Measurements from ENCODE around the gene CREBL2. TPM values are rescaled to one million over a fixed set of nuclear protein-coding genes. Genes with fewer than 3 reads are reported as not detected.
"Not testable (repeated sequence)": the region's sequence is repeated elsewhere in the genome, so short reads cannot be mapped to it uniquely, and the experiment has no call there.

Gene CREBL2
- total and polyA plus RNA-seq, 2 donors (not counting 1 experiment from before 2014, with no cell fraction given): 6.5 to 22.1 TPM

GRCh38 chr12:12648951-12649650, 37.4 kb downstream of the CREBL2 start:
- intact Hi-C loops (cut with micrococcal nuclease): loop anchor here (5.0 kb wide), 2 partner anchors 68 to 292 kb away; partner anchors contain the start of genes BORCS5 and CDKN1B
- DNase-seq: no peak
- Histone ChIP-seq H3K4me3 (ENCODE audit: control extremely low read depth in 1 of 5, extremely low read depth in 1 of 5, insufficient read depth in 1 of 5, low read depth in 2 of 5, low read length in 4 of 5) (no peak overlapping the region), H3K4me1 (ENCODE audit: control insufficient read depth in 2 of 2, insufficient read depth in 2 of 2, low read length in 2 of 2) (no peaks in the 10 kb centered on the region), H3K79me2 (ENCODE audit: control insufficient read depth, insufficient read depth, low read length) (no peaks in the 10 kb centered on the region), H3K27ac (ENCODE audit: low read length in 2 of 2) (no peak overlapping the region), H3K9me3 (ENCODE audit: control extremely low read depth in 1 of 3, control insufficient read depth in 2 of 3, insufficient read depth in 1 of 3, low read length in 2 of 3) (peaks cover 2 to 30% (median 26%) of the 10 kb centered on the region in 3 donors), H4K20me1 (ENCODE audit: control insufficient read depth, insufficient read depth, low read length, poor library complexity, severe bottlenecking) (no peaks in the 10 kb centered on the region), H3K27me3 (replicated peaks in 1 of 4; ENCODE audit: control extremely low read depth in 1 of 4, control insufficient read depth in 3 of 4, insufficient read depth in 4 of 4, low read length in 3 of 4) (no peaks in the 10 kb centered on the region), H3K4me2 (replicated peaks; ENCODE audit: low read depth, low read length, poor library complexity, severe bottlenecking) (no peak overlapping the region), H3K9ac (ENCODE audit: low read length) (no peak overlapping the region), H2AFZ (ENCODE audit: insufficient read depth, low read depth, low read length, poor library complexity, severe bottlenecking) (no peak overlapping the region), H3K36me3 (replicated peaks in 1 of 2; ENCODE audit: control extremely low read depth in 1 of 2, control insufficient read depth in 1 of 2, extremely low read depth in 1 of 2, insufficient read depth in 2 of 2, low read length in 1 of 2) (peaks cover 0 to under 1% of the 10 kb centered on the region in 2 experiments)
- Mint-ChIP-seq H3K9me3 (ENCODE audit: insufficient read depth) (peaks cover 16% of the 10 kb centered on the region), H3K4me3 (no peak overlapping the region), H3K27me3 (no peaks in the 10 kb centered on the region), H3K27ac (no peak overlapping the region), H3K4me1 (peaks cover 4% of the 10 kb centered on the region)
- no peak for ATAC-seq (ENCODE audit: low read depth)
- ChIA-PET CTCF (no interaction called here), POLR2A (no interaction called here)
- TF ChIP-seq CTCF (IDR thresholded peaks at IDR 0.05): no peak
- no peak for TF ChIP-seq EZH2 (IDR thresholded peaks at IDR 0.05; ENCODE audit: borderline replicate concordance, insufficient read depth, low read depth, low read length, poor library complexity, severe bottlenecking)

- H3K4me1 Mint-ChIP-seq: peaks cover 6% of the 10 kb centered on the region
- H3K9me3 Mint-ChIP-seq (ENCODE audit: insufficient read depth): peaks cover 16% of the 10 kb centered on the region
- no peaks in the 10 kb centered on the region for H3K27me3 Mint-ChIP-seq
- H3K4me3 Mint-ChIP-seq: no peak overlapping the region
- Histone ChIP-seq H3K9me3 (ENCODE audit: control extremely low read depth in 1 of 3, control insufficient read depth in 2 of 3, insufficient read depth in 1 of 3, low read length in 2 of 3) (peaks cover 2 to 30% (median 26%) of the 10 kb centered on the region in 3 donors), H3K79me2 (ENCODE audit: control insufficient read depth, insufficient read depth, low read length) (no peaks in the 10 kb centered on the region), H3K36me3 (replicated peaks in 1 of 2; ENCODE audit: control extremely low read depth in 1 of 2, control insufficient read depth in 1 of 2, extremely low read depth in 1 of 2, insufficient read depth in 2 of 2, low read length in 1 of 2) (no peaks in the 10 kb centered on the region), H3K4me3 (ENCODE audit: control extremely low read depth in 1 of 5, extremely low read depth in 1 of 5, insufficient read depth in 1 of 5, low read depth in 2 of 5, low read length in 4 of 5) (no peak overlapping the region), H3K27ac (ENCODE audit: low read length in 2 of 2) (no peak overlapping the region), H3K4me2 (replicated peaks; ENCODE audit: low read depth, low read length, poor library complexity, severe bottlenecking) (no peak overlapping the region), H2AFZ (ENCODE audit: insufficient read depth, low read depth, low read length, poor library complexity, severe bottlenecking) (no peak overlapping the region), H3K27me3 (replicated peaks in 1 of 4; ENCODE audit: control extremely low read depth in 1 of 4, control insufficient read depth in 3 of 4, insufficient read depth in 4 of 4, low read length in 3 of 4) (no peaks in the 10 kb centered on the region), H3K9ac (ENCODE audit: low read length) (no peak overlapping the region), H3K4me1 (ENCODE audit: control insufficient read depth in 2 of 2, insufficient read depth in 2 of 2, low read length in 2 of 2) (peaks cover 3 to 9% of the 10 kb centered on the region in 2 donors), H4K20me1 (ENCODE audit: control insufficient read depth, insufficient read depth, low read length, poor library complexity, severe bottlenecking) (no peaks in the 10 kb centered on the region)
- intact Hi-C loops (cut with micrococcal nuclease): no loop called here
- no peak for ATAC-seq (ENCODE audit: low read depth)
- CTCF ChIA-PET: interaction anchor here (0.6 to 1.8 kb wide), 2 partner anchors 85 to 104 kb away, joined by 3 read pairs; no protein-coding TSS in a partner anchor
- no peak overlapping the region for H3K27ac Mint-ChIP-seq
- POLR2A ChIA-PET: no interaction called here
- no peak for TF ChIP-seq CTCF (IDR thresholded peaks at IDR 0.05)
- no peak for TF ChIP-seq EZH2 (IDR thresholded peaks at IDR 0.05; ENCODE audit: borderline replicate concordance, insufficient read depth, low read depth, low read length, poor library complexity, severe bottlenecking)
- DNase-seq: no peak
These were observed 40.1 kb downstream of the CREBL2 start for GRCh38 chr12:12651752-12652151.

GRCh38 chr12:12652704-12653103, 41.0 kb downstream of the CREBL2 start:
- POLR2A ChIA-PET: not testable (repeated sequence)

More at GRCh38 chr12:12652704-12653103, 41.0 kb downstream of the CREBL2 start:
- H3K27me3 Mint-ChIP-seq; H3K4me3 Mint-ChIP-seq; H3K27ac ChIP-seq (ENCODE audit: low read length in 2 of 2); intact Hi-C loops (cut with micrococcal nuclease); H2AFZ ChIP-seq (ENCODE audit: insufficient read depth, low read depth, low read length, poor library complexity, severe bottlenecking); ATAC-seq (ENCODE audit: low read depth); H3K27ac Mint-ChIP-seq; H3K9ac ChIP-seq (ENCODE audit: low read length); H3K27me3 ChIP-seq (replicated peaks in 1 of 4; ENCODE audit: control extremely low read depth in 1 of 4, control insufficient read depth in 3 of 4, insufficient read depth in 4 of 4, low read length in 3 of 4); H3K79me2 ChIP-seq (ENCODE audit: control insufficient read depth, insufficient read depth, low read length); DNase-seq; H3K36me3 ChIP-seq (replicated peaks in 1 of 2; ENCODE audit: control extremely low read depth in 1 of 2, control insufficient read depth in 1 of 2, extremely low read depth in 1 of 2, insufficient read depth in 2 of 2, low read length in 1 of 2); H3K4me1 Mint-ChIP-seq; H3K4me2 ChIP-seq (replicated peaks; ENCODE audit: low read depth, low read length, poor library complexity, severe bottlenecking); H3K4me3 ChIP-seq (ENCODE audit: control extremely low read depth in 1 of 5, extremely low read depth in 1 of 5, insufficient read depth in 1 of 5, low read depth in 2 of 5, low read length in 4 of 5); H3K4me1 ChIP-seq (ENCODE audit: control insufficient read depth in 2 of 2, insufficient read depth in 2 of 2, low read length in 2 of 2); H4K20me1 ChIP-seq (ENCODE audit: control insufficient read depth, insufficient read depth, low read length, poor library complexity, severe bottlenecking): not testable (repeated sequence)
- H3K9me3 ChIP-seq (ENCODE audit: control extremely low read depth in 1 of 3, control insufficient read depth in 2 of 3, insufficient read depth in 1 of 3, low read length in 2 of 3): peaks cover 2 to 23% (median 23%) of the 10 kb centered on the region in 3 donors
- CTCF ChIA-PET: interaction anchor here (0.6 to 6.7 kb wide), 3 partner anchors 84 to 275 kb away, joined by 3 to 45 read pairs (median 3); no protein-coding TSS in a partner anchor
- WGBS (ENCODE audit: insufficient coverage): 62% methylated on average over 2 of the region's 4 CpGs
- H3K9me3 Mint-ChIP-seq (ENCODE audit: insufficient read depth): peaks cover 12% of the 10 kb centered on the region
